AG08396 (cell line): Measurements from ENCODE around the gene CLASRP.
"Not testable (repeated sequence)": the region's sequence is repeated elsewhere in the genome, so short reads cannot be mapped to it uniquely, and the experiment has no call there.

ENCODE experiments used
- DNase-seq: peaks from one replicate; pipeline ENCODE4 v3.0.0; 2012; ENCODE audit warnings: low spot score, mixed read lengths

Gene CLASRP, protein sequence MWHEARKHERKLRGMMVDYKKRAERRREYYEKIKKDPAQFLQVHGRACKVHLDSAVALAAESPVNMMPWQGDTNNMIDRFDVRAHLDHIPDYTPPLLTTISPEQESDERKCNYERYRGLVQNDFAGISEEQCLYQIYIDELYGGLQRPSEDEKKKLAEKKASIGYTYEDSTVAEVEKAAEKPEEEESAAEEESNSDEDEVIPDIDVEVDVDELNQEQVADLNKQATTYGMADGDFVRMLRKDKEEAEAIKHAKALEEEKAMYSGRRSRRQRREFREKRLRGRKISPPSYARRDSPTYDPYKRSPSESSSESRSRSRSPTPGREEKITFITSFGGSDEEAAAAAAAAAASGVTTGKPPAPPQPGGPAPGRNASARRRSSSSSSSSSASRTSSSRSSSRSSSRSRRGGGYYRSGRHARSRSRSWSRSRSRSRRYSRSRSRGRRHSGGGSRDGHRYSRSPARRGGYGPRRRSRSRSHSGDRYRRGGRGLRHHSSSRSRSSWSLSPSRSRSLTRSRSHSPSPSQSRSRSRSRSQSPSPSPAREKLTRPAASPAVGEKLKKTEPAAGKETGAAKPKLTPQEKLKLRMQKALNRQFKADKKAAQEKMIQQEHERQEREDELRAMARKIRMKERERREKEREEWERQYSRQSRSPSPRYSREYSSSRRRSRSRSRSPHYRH

DNA sequence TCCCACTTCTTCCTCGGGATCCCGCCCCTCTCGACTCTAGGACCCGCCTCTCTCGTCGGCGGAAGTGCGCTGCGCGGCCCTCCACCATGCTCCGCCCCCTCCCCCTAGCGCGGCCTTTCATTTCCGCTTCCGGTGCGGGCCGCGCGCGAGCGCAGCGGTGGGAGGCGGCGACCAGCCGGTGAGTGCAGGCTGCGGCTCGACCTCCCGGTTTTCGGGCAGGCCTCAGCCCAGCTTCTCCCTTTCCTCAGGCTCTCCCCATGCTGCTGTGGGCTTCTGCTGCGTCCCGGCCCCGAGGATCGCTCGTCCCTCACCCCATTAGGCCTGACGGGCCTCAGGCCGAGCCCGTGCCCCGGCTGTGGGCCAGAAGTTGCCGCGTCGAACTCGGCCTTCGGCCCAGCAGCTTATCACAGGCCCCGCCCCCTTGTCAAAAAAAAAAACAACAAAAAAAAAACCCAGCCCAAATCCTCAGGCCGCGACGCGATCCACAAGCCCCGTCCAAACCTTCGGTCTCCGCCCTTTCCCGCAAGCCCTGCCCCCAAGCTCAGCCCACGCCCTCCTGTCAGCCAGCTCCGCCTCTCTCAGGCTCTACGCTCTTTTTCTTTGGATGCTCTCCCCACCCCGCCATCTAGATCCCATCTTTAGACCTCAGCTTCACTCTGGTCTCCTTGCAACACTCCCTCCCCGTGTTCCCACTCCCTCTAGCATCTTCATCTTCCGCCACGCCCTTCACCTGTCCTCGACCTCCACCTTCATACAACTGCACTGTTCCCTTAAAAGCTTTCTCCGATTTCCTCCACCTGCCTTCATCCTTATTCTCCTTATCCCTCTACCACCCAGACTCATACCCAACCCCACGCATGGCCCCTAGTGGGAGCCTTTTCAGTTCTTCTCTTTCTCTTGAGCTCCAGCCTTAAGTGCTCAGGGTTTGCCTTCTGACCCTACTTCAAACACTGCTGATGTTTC, at the start of gene CLASRP:
TSS of gene CLASRP (plus strand) at position 115 of the 963 bp plus-strand sequence. CDS start 1,168 bp downstream, outside the sequence.
- peak; percentile 95 for DNase-seq

DNA sequence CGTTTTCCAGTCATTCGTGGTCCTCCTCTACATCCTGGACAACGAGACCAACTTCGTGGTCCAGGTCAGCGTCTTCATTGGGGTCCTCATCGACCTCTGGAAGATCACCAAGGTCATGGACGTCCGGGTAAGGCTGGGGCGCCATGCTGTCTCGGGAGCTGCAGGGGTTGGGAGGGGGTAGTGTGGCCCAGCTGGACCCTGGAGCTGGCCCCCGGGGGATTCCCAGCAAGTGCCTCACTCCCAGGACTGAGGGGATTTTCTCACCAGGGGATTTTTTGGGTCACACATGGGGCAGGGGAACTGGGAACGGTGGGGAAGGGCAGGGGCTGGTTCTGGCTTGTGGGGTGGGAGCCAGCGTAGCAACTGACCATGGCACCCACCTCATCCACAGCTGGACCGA, 48.4 kb upstream of the CLASRP start:
- no peak for DNase-seq

DNA sequence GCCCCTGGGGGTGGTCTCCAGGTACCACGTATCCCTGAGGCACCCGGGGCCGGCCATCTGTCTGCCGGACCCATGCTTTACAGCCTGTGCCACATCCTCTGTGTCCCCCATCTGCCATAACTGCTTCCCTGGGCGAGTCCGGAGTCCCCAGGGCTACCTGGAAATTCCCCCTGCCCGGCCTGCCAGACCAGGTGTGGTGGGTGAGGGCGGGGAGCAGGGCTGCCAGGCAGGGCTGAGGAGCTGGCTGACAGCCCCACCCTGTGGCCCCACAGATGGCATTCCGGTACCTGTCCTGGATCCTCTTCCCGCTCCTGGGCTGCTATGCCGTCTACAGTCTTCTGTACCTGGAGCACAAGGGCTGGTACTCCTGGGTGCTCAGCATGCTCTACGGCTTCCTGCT, 47.9 kb upstream of the CLASRP start:
- no peak for DNase-seq

DNA sequence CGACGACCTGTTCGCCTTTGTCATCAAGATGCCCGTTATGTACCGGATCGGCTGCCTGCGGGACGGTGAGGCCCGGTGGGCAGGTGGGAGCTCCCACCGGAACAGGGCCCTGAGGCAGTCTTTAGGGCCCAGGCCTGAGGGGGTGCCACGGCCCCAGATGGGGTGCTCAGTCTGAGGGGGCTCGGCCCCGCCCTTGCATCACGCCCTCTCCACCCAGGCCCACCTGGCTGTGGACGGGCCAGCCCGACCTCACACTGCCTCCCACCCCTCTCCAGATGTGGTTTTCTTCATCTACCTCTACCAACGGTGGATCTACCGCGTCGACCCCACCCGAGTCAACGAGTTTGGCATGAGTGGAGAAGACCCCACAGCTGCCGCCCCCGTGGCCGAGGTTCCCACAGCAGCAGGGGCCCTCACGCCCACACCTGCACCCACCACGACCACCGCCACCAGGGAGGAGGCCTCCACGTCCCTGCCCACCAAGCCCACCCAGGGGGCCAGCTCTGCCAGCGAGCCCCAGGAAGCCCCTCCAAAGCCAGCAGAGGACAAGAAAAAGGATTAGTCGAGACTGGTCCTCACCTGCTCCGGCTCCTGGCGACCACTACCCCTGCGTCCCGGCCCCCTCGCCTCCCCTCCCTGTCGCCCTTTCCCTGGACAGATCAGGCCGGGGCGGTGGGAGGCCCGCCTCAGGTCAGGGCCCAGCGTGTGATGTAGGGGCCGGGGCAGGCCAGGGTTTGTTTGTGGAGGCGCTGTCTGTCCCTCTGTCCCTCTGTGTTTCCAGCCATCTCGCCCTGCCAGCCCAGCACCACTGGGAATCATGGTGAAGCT, 46.3 kb upstream of the CLASRP start:
- DNase-seq: no peak

DNA sequence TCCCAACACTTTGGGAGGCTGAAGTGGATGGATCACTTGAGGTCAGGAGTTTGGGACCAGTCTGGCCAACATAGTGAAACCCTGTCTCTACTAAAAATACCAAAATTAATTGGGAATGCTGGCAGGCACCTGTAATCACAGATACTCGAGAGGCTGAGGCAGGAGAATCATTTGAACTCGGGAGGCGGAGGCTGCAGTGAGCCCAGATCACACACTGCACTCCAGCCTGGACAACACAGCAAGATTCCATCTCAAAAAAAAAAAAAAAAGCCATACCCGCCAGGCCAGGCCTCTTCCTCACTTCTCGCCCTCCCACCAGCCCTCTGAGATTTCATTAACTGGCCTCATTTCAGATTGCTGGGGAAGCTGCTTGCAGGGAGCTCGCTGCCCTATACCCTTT, 45.3 kb upstream of the CLASRP start:
- DNase-seq: no peak

DNA sequence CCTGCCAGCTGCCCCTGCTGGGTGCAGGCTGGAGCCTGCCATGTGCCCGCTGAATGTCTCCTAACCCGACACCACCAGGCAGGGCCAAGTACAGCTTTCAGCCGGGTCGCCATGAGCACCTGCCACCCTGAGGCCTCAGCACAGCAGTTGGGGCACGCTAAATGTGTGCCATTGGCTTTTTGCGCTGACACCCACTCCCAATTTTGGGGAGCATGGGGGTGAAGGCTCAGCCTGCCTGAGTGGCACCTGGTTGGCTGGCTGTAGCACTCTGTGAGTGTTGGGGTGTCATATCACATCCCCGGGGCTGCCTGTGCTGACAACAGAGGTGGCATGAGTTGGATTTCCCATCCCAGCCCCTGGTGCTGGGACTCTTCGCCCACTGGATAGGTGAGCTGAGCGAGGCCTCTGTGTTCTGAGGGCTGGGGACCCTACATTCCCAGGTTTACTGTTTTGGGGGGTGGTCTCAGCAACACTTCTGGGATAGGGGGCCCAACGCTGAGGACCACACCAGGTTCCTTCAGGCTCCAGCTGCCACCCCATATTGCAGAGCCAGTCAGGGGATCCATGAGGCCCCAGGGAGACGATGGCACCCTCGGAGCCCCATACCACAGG, 44.8 kb upstream of the CLASRP start:
- no peak for DNase-seq

DNA sequence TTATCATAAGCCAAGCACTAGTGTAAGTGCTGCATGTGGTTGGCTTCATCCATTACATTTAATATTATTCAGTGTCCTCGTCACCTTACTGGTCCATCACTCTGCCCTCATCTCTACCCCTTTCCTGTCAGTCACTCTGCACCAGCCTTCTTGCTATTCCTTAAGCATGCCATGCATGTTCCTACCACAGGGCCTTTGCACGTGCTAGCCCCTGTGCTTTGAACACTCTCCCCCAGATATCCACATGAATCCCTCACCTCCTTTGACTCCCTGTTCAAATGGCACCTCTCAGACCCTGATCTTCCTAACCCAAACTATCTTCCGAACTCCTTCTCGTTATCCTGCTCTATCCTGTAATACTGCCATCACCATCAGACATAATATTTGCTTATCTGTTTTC, 40.8 kb upstream of the CLASRP start:
- no peak for DNase-seq

DNA sequence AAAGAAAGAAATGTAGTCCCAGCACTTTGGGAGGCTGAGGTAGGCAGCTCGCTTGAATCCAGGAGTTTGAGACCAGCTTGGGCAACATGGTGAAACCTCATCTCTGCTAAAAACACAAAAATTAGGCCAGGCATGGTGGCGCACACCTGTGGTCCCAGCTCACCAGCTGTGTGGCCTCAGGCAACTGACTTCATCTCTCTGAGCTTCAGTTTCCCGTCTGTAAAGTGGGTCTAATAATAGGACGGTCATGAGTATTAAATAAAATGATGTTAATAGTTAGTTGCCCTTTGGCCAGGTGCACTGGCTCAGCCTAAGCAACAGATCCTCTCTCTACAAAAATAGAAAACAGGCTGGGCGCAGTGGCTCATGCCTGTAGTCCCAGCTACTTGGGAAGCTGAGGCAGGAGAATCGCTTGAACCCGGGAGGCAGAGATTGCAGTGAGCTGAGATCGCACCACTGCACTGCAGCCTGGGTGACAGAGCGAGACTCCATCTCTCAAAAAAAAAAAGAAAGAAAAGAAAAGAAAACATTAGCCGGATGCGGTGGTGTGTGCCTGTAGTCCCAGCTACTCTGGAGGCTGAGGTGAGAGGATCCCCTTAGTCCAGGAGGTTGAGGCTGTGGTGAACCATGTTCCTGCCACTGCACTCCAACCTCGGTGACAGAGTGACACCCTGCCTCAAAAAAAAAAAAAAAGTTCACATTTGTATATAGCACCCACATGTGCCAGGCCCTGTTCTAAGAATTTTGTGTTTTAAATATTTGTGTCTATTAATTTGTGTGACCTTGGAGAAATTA, 39.5 kb upstream of the CLASRP start:
- DNase-seq: not testable (repeated sequence)

DNA sequence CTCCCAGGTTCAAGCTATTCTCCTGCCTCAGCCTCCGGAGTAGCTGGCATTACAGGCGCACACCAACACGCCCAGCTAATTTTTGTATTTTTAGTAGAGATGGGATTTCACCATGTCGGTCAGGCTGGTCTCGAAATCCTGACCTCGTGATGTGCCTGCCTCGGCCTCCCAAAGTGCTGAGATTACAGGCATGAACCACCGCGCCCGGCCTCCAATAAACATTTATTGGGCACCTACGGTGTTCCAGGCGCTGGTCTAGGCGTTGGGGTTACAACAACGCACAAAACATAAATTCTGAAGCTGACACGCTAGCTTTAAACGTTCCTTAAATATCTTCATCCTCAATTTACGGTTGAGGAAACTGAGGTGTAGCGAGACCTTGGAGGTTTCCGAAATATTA, 38.2 kb upstream of the CLASRP start:
- not testable (repeated sequence) for DNase-seq

DNA sequence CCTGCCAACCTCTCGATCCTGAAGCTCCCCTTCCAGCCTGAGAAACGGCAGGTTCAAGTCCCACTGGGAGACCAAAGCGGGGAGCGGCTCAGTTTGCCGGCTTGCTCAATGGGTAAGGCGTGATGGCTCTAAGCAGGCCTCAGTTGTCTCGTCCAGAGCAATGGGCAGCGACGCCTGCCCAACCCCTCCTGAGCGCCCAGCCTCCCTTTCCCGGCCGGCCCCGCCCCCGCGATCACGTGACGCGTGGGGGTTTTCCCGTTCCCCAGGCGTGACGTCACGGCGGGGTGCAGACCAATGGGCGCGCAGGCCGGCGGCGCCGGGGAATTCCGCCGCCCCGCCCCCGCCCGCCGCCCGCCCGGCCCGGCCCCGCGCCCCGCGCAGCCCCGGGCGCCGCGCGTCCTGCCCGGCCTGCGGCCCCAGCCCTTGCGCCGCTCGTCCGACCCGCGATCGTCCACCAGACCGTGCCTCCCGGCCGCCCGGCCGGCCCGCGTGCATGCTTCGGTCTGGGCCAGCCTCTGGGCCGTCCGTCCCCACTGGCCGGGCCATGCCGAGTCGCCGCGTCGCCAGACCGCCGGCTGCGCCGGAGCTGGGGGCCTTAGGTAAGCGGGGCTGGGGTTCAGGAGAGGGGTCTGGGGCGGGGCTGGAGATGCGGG, 37.6 kb upstream of the CLASRP start, which contains the start of gene RELB:
TSS of gene RELB (plus strand) at position 378 of the 653 bp plus-strand sequence. CDS start at position 494, 116 bp downstream.
- peak; percentile 99 for DNase-seq

DNA sequence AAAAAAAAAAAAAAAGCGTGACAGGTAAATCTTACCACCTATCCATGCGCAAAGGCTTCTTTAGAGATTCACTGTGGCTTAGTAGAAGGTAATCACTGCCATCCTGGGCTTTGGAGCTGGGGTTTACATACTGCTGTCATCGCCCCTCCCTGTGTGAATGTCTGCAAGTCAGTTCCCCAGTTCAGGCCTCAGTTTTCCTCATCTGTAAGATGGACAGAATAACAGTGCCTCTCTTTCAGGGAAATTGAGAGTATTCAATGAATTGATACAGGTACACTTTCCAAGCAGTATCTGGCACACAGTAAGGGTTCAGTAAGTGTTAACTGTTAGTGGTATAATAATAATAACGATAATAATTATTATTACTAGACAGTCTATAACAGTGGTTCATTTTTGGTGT, 35.4 kb upstream of the CLASRP start:
- DNase-seq: no peak

DNA sequence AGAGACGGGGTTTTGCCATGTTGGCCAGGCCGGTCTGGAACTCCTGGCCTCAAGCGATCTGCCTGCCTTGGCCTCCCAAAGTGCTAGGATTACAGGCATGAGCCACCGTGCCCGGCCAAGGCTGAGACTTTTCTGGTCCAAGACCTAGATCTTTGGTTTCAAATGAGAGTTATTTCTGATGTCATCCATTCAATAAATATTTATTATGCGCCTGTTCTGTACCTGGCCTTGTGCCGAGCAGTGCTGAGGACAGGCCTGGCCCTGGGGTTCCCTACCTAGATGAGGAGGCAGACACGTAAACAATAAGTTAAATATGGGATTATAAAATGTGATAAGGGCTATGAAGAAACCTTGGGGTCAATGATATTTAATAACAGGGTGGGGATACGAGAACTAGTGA, 33.1 kb upstream of the CLASRP start:
- DNase-seq: no peak

DNA sequence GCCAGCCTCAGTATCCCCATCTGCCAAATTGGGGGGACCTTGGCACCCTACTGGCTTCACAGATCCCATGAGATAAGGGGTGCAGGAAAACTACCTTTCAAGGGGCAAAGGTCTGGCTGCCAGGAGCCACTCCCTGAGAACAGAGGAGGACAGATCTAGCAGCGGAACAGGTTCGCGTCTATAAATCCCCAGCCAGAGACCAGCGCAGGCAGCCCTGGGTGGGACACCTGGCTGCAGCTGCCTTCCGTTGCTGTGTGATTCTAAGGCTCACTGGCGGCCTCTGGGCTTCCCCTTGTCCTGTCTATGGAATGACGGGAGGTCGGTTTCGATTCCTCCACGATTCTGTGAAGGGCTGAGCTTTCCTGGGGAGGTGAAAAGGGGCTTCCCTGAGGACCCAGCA, 30.3 kb upstream of the CLASRP start:
- no peak for DNase-seq

DNA sequence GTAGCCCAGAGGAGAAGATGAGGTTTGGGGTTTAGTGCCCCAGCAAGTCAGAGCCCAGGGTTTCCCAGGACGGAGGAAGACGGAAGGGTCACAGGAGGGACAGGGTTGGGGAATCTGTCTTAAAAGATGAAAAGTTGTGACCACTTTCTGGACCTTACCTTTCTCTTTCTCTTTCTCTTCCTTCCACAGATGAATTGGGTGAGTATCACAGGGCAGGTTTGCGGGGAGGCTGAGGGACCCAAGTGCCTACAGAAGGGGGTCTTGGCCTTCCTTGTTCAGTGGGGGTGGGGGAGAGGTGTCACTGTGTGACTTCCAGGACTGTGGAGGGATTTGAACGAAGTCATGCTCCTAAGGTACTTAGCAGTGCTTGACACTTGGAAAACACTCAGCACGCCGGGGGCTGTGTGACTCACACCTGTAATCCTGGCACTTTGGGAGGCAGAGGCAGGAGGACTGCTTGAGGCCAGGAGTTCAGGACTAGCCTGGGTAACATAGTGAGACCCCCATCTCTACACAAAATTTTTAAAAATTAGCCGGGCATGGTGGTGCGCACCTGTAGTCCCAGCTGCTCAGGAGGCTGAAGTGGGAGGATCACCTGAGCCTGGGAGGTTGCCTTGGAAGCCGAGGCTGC, 29.1 kb upstream of the CLASRP start:
- no peak for DNase-seq

DNA sequence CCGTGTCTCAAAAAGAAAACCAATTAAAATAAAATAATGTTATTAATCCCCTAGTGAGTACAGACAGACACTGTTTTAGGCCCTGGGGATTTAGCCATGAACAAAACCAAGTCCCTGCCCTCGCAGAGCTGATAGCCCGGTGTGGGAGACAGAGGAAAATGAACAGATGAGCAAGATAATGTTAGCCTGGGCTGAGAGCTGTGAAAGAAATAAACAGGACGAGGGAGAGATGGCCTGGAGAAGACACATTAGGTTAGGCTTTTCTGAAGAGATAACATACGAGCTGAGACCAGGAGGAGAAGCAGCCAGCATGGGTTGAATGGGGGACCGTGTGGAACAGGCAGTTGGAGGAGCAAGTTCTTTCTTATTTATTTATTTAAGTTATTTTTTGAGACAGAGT, 28.5 kb upstream of the CLASRP start:
- DNase-seq: no peak

DNA sequence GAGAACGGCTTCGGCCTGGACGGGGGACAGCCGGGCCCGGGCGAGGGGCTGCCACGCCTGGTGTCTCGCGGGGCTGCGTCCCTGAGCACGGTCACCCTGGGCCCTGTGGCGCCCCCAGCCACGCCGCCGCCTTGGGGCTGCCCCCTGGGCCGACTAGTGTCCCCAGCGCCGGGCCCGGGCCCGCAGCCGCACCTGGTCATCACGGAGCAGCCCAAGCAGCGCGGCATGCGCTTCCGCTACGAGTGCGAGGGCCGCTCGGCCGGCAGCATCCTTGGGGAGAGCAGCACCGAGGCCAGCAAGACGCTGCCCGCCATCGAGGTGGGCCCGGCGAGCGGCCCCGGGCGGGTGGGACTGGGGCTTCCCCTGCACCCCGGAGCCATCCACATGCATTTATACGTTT, 26.9 kb upstream of the CLASRP start:
- no peak for DNase-seq

DNA sequence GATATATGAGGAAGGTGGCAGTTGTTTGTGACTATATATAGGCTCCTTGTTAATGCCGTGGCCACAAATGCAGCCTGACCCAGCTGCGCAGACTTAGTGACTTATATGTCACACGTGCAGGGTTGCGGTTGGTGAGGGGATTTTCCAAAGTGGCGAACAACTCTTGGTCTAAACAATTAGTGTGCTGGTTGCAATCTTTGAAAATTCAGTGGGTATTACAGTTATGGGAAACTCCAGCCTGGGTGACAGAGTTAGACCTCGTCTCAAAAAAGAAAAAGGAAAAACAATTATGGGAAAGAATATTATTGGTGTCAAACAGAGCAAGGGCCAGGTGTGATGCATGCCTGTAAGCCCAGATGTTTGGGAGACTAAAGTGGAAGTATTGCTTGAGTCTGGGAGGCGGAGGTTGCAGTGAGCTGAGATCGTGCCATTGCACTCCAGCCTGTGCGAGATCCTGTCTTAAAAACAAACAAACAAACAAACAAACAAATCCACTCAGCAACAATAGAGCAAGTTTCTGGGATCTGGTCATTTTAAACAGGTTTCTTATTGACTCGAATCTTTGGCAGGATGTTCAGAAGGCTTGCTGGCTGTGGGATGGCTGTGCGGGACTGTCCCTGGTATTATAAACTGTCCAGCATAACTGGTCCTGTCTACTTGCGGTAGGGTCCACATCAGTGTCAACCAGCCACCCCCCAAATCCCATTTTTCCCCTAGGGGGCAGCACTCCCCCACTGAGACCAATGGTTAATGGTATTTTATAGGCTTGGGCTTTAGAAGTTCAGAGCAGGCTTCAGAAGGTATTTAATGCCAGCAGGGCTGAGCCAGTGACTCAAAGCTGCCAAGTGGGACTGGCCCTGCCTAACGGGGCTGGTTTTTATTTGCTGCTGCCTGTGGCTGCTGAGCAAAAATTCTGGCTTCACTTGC, 22.2 kb upstream of the CLASRP start:
- peak; percentile 89 for DNase-seq

DNA sequence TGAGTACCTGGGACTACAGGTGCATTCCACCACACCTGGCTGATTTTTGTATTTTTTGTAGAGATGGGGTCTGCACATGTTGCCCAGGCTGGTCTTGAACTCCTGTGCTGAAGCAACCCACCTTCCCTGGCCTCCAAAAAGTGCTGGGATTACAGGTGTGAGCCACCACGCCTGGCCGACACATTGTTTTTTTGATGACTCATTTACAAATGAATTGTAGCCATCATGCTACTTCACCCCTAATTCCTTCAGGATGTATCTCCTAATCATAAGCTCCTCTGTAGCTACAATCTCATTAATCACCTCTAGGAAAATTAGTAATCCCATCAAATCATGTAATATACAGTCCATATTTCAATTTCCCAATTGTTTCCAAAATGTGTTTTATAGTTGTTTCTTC, 19.7 kb upstream of the CLASRP start:
- DNase-seq: no peak
